ENCODE measurements around the gene AHCY. TPM values are rescaled to one million over a fixed set of nuclear protein-coding genes. Genes with fewer than 3 reads are reported as not detected.
"Not testable (repeated sequence)": the region's sequence is repeated elsewhere in the genome, so short reads cannot be mapped to it uniquely, and the experiment has no call there.

The AHCY gene
- total RNA-seq (ENCODE audit: low replicate concordance), result 242 and 342 TPM in 2 replicates
- long read RNA-seq, transcript AHCY-201 (10 exons, 2,143 nt), result major isoform, 849 of 955 reads
- long read RNA-seq, partial matches to known transcripts, result 47 of 955 reads
- long read RNA-seq, other reads (novel, unspliced or antisense), result 58 of 955 reads

DNA sequence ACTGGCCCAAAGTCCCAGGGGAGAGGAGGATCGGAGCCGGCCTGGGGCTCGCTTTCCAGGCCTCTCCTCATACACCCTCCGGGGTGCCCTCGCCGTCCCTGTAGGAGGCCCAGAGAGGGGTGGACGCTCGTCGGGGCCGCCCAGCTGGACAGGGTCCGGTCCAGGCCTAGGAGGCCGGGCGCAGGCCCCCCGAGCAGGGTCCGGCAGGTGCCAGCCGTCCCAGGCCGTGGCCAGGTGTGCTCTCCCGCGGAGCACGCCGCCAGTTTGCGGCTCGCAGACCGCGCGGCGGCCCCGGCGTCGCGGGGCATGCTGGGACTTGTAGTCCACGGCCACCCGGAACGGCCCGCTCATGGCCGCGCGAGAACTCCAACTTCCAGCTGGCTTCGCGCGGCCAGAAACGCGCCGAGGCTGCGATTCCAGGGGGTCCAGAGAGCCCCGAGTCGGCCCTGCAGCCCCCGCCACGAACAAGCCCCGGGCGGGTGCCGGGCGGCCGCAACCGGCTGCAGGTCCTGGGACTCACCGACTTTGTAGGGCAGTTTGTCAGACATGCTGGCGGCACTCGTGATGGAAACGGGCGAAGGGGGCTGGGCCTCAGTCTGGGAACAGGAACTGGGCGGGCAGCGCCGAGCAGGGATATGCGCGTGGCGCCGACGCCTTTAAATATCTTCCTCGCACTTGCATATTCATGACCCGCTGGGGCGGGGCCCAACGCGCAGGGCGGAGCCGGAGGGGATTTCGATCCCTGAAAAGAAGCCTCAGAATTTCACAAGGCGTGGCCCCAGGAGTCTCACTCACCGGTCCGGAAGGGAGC lies at the start of gene AHCY:
TSS of gene AHCY (minus strand) at position 633 of the 811 bp plus-strand sequence. CDS start at position 548, 85 bp downstream.
- TF ChIP-seq, protein P1, sequence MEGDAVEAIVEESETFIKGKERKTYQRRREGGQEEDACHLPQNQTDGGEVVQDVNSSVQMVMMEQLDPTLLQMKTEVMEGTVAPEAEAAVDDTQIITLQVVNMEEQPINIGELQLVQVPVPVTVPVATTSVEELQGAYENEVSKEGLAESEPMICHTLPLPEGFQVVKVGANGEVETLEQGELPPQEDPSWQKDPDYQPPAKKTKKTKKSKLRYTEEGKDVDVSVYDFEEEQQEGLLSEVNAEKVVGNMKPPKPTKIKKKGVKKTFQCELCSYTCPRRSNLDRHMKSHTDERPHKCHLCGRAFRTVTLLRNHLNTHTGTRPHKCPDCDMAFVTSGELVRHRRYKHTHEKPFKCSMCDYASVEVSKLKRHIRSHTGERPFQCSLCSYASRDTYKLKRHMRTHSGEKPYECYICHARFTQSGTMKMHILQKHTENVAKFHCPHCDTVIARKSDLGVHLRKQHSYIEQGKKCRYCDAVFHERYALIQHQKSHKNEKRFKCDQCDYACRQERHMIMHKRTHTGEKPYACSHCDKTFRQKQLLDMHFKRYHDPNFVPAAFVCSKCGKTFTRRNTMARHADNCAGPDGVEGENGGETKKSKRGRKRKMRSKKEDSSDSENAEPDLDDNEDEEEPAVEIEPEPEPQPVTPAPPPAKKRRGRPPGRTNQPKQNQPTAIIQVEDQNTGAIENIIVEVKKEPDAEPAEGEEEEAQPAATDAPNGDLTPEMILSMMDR (conservative IDR thresholded peaks at IDR 0.05), result peak; percentile 41
- peak within 1 kb of the TSS; percentile 94 for H3K4me3 Mint-ChIP-seq

DNA sequence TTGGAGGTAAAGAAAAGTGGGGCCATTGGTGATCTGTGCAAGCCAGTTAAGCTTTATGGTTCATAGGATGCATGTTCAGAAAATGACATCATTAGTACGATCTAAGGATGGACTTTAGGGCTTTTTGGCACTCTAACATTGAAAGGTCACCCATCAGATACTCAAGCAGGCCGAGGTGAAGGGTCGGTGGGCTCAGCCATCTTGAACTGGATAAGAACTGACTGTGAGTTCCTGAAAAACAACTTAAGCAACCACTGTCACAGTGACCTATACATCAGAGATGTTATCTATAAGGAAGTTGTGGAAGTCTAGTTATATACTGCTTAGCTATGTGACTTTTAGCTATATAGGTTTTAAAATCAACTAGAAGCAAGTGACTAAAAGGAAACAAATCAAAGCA lies 46.9 kb upstream of the AHCY start:
- DNase-seq (ENCODE audit: extremely low spot score, unreplicated experiment), result no peak
- Mint-ChIP-seq H3K4me1 (ENCODE audit: unreplicated experiment) (peaks cover 3% of the 10 kb centered on the region), H3K27ac (peak overlapping the region; percentile 75), H3K4me3 (no peak overlapping the region), H3K9me3 (no peaks in the 10 kb centered on the region), H3K36me3 (no peaks in the 10 kb centered on the region), H3K27me3 (no peaks in the 10 kb centered on the region)
- TF ChIP-seq, protein P1 (conservative IDR thresholded peaks at IDR 0.05), result no peak

More for the DNA sequence above, at the start of gene AHCY:
- peak; percentile 99 for DNase-seq (ENCODE audit: extremely low spot score, unreplicated experiment)
- H3K9me3 Mint-ChIP-seq, result no peaks in the 10 kb centered on the region
- H3K27me3 Mint-ChIP-seq, result no peaks in the 10 kb centered on the region
- H3K36me3 Mint-ChIP-seq, result peaks cover 4% of the 10 kb centered on the region
- peaks cover 14% of the 10 kb centered on the region for H3K4me1 Mint-ChIP-seq (ENCODE audit: unreplicated experiment)
- H3K27ac Mint-ChIP-seq, result peak within 1 kb of the TSS; percentile 97

DNA sequence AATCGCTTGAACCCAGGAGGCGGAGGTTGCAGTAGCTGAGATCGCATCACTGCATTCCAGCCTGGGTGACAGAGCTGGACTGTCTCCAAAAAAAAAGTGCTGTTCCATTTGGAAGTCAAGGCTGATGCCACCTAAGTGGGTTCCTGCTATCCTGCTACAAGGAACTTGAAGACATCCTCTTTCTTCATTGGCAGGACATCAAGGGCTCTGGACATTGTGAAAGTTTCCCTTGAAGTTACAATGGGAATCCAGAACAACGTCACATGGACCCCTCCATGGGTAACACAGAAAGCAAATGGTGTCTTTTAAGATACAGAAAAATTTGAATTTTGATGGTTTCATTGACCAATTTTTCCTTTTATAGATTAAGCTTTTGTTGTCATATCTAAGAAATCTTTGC lies 44.4 kb upstream of the AHCY start:
- TF ChIP-seq, protein P1 (conservative IDR thresholded peaks at IDR 0.05), result no peak
- no peak overlapping the region for H3K27ac Mint-ChIP-seq
- H3K4me3 Mint-ChIP-seq, result no peak overlapping the region
- DNase-seq (ENCODE audit: extremely low spot score, unreplicated experiment), result no peak
- H3K27me3 Mint-ChIP-seq, result no peaks in the 10 kb centered on the region
- peaks cover 9% of the 10 kb centered on the region for H3K4me1 Mint-ChIP-seq (ENCODE audit: unreplicated experiment)
- no peaks in the 10 kb centered on the region for H3K9me3 Mint-ChIP-seq
- no peaks in the 10 kb centered on the region for H3K36me3 Mint-ChIP-seq

DNA sequence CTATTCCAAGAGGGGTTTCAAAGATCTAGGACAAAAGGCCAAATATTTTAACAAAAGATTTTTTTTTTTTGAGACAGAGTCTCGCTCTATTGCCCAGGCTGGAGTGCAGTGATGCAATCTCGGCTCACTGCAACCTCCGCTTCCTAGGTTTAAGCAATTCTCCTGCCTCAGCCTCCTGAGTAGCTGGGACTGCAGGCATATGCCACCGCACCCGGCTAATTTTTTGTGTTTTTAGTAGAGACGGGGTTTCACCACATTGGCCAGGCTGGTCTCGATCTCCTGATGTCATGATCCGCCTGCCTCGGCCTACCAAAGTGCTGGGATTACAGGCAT lies 43.3 kb upstream of the AHCY start:
- not testable (repeated sequence) for H3K27me3 Mint-ChIP-seq; H3K9me3 Mint-ChIP-seq; H3K4me3 Mint-ChIP-seq; H3K36me3 Mint-ChIP-seq; H3K27ac Mint-ChIP-seq; DNase-seq (ENCODE audit: extremely low spot score, unreplicated experiment); H3K4me1 Mint-ChIP-seq (ENCODE audit: unreplicated experiment)

DNA sequence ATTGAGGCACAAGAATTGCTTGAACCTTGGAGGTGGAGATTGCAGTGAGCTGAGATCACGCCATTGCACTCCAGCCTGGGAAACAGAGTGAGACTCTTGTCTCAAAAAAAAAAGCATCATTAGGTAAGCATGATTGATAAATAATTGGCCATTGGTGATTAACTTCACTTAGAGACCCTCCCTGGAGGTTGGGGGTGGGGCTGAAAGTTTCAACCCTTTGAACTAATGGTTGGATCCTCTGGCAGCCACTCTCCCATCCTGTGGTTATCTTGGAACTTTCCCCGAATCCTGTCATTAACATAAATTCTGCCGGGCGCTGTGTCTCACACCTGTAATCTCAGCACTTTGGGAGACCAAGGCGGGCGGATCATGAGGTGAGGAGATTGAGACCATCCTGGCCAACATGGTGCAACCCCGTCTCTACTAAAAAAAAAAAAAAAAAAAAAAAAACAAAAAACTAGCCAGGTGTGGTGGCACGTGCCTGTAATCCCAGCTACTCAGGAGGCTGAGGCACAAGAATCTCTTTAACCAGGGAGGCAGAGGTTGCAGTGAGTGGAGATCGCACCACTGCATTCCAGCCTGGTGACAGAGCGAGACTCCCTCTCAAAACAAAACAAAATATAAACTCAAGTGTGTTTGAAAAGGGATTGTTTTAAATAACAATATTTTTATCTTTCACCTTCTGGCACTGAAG lies 42.8 kb upstream of the AHCY start:
- not testable (repeated sequence) for H3K27me3 Mint-ChIP-seq; H3K4me1 Mint-ChIP-seq (ENCODE audit: unreplicated experiment); DNase-seq (ENCODE audit: extremely low spot score, unreplicated experiment); H3K27ac Mint-ChIP-seq; H3K36me3 Mint-ChIP-seq; H3K9me3 Mint-ChIP-seq; H3K4me3 Mint-ChIP-seq

DNA sequence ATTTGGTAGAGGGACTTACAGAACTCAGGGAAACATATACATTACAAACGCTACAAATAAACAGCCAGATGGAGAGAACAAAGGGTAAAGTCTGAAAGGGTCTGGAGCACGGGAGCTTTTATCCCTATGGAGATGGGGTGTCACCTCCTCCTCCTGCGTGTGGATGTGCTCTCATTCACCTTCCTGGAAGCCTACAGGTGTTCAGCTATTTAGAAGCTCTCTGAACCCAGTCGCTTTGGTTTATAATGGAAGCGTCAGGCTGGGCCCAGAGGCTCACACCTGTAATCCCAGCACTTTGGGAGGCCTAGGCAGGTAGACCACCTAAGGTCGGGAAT lies 42.2 kb upstream of the AHCY start:
- no peak overlapping the region for H3K27ac Mint-ChIP-seq
- DNase-seq (ENCODE audit: extremely low spot score, unreplicated experiment), result no peak
- H3K4me1 Mint-ChIP-seq (ENCODE audit: unreplicated experiment), result peaks cover 9% of the 10 kb centered on the region
- TF ChIP-seq, protein P1 (conservative IDR thresholded peaks at IDR 0.05), result no peak
- H3K36me3 Mint-ChIP-seq, result no peaks in the 10 kb centered on the region
- H3K27me3 Mint-ChIP-seq, result no peaks in the 10 kb centered on the region
- no peak overlapping the region for H3K4me3 Mint-ChIP-seq
- H3K9me3 Mint-ChIP-seq, result no peaks in the 10 kb centered on the region

Measured in type B pancreatic cell (in vitro differentiated cells).